NCI-H2107 treated with DMSO at 0.1 percent for 48 hours (cell line): ENCODE data around the gene MSMB.
"Not testable (repeated sequence)": the region's sequence is repeated elsewhere in the genome, so short reads cannot be mapped to it uniquely, and the experiment has no call there.

Experiments
- DNase-seq: peaks from one replicate; lab custom pipeline; 2025; ENCODE audit not compliant: unreplicated experiment; lab: John Stamatoyannopoulos, UW

MSMB gene

DNA sequence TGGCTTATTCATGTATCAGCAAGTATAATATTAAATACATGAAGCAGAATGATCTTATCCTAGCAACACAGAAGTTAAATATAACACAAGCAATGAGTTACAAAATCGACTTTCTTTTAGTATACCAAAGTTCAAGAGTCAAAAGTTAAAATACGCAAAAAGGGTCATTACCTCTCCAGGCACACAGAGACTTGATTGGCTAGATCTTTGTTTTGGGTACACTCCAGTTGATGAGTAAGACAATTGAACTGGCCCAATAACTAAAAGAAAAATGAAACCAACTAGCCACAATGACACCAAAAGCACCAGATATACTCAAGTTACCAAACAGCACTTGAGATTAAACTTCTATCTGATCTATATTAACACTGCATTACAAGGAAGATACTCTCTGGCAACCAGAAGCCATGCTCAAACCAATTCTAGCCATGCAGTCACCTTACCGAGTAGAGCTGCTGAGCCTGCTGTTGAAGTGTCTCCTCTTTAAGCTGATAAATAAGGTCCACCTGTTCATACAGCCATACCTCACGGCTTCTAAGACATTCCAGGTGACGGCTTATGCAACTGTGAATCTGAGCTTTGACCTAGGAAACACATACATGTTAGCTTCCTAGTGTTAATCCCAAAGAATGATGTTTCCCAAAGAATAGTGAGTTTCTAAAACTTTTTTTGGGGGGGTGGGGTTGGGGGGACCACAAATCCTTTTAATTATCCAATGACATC lies 31.2 kb downstream of the MSMB start:
- DNase-seq = no peak

DNA sequence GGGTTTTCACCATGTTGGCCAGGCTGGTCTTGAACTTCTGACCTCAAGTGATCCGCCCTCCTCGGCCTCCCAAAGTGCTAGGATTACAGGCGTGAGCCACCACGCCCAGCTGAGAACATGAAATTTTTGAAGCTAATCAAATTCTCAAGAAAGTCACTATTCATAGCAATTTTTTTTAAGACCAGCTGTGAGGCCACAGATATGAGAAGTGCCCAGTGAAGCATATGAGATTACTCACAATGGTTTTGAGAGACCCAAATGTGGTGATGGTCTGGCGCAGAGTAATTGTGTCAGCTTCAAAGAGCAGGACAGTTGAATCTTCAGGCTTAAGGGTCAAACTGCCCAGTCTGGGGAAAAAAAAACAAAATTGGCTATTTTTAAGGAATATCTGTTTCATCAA lies 31.9 kb downstream of the MSMB start:
- no peak for DNase-seq

- DNase-seq = no peak
Measured at GRCh38 chr10:46012746-46013145, 33.3 kb downstream of the MSMB start.

GRCh38 chr10:46006219-46006618 lies 39.9 kb downstream of the MSMB start:
- no peak for DNase-seq

DNA sequence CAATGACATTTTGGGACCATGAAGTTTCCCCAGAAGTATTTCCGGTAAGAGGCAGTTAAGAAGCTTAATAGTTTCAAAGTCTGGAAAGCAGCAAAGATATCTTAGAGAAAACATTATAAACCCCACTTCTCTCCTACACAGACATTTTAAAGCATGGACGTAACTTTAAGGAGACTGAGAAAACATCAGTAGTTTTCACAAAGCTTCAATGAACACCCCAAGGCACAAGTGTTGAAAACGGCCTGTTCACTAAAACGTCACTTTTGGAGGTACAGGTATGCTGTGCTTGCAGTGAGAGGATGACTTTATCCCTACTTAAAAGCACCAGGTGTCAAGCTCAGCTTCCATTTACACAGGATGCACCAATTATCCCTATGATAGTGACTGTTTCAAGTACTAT lies 40.7 kb downstream of the MSMB start:
- no peak for DNase-seq

DNA sequence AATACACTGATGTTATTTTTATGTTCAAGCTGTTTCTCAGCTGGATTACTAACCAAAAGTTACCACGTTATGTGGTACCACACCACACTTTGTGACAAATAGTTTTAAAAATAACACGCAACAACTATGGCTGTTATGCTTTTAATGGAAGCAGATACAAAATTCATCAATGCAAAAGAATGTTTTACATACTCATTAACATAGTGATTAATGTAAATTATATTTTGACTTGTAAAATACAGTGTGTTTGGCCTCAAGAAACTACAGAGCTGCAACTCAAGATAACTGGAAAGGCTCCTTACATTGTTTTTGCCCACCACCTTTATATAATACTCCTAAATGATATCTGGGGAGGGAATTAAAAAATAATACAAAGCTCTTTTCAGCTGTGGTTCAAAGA lies 41.1 kb downstream of the MSMB start:
- DNase-seq = no peak

- no peak for DNase-seq
Measured at GRCh38 chr10:46002916-46003693, 43.0 kb downstream of the MSMB start.

DNA sequence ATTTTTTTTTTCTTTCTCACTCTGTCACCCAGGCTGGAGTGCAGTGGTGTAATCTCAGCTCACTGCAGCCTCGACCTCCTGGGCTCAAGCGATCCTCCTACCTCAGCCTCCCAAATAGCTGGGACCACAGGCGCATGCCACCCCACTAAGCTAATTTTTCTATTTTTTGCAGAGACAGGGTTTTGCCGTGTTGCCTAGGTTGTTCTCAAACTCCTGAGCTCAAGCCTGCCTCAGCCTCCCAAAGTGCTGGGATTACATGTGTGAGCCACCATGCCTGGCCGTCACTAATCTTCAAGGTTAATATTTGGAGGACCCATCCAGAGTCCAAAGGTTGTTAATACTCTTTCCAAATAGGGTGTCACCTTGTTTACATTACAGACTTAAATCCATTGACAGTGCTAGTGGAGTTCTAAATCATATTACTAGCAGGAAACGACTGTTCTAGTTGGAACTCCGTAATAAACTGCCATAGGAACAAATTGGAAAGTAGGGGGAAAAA lies 43.8 kb downstream of the MSMB start:
- not testable (repeated sequence) for DNase-seq

DNA sequence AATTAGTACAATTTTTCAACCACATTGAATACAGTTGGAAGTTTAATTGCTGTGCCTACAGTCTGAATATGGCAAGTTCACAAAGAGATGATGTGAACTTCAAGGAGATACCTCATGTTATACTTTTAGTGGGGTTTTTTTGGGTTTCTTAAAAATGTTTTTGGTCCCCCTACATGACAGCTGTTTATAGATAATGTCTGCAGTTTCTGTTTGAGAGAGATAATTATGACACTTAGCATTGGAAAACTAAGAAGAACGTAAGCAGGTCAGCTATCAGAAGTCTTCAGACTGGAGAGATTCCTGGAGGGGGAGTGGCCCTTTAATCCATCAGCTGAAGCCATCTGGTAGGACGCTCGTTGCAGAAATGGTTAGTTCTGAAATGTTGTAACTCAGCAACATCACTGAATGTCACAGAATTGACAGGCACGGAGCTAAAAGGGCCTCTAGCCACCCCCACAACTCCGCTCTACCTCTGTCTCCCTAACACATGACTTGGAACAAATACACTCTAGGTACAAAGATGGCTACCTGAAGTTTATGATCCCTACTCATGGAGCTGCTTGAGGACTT lies 44.8 kb downstream of the MSMB start:
- DNase-seq = no peak

DNA sequence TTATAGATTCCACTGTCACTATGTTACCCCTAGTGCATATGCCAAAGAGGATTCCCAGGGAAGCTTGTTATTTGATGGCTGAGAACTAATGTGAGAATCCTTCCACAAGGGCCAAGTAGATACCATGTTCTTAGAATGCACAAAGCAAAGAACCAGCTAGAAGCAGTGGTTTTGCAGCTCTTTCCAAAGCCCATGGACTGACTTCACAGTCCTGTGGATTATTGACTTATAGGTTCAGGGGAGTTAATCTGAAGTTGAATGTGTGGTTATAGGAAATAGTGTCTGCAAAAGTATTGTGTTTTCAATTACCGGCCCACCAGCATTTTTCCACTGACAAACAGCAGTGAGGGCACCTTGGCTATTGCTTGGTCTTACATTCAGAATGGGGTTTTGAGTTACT lies 45.5 kb downstream of the MSMB start:
- DNase-seq = no peak

DNA sequence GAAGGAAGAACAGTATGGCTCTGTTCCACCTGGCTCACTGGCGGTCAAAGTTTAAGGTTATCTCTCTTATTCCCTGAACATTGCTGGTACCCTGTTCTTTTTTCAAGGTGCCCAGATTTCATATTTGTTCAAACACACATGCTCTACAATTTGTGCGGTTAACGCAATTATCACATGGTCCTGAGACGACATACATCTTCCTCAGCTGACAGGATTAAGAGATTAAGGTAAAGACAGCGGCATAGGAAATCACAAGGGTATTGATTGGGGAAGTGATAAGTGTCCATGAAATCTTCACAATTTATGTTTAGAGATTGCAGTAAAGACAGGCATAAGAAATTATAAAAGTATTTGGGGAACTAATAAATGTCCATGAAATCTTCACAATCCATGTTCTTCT lies 46.1 kb downstream of the MSMB start:
- not testable (repeated sequence) for DNase-seq

DNA sequence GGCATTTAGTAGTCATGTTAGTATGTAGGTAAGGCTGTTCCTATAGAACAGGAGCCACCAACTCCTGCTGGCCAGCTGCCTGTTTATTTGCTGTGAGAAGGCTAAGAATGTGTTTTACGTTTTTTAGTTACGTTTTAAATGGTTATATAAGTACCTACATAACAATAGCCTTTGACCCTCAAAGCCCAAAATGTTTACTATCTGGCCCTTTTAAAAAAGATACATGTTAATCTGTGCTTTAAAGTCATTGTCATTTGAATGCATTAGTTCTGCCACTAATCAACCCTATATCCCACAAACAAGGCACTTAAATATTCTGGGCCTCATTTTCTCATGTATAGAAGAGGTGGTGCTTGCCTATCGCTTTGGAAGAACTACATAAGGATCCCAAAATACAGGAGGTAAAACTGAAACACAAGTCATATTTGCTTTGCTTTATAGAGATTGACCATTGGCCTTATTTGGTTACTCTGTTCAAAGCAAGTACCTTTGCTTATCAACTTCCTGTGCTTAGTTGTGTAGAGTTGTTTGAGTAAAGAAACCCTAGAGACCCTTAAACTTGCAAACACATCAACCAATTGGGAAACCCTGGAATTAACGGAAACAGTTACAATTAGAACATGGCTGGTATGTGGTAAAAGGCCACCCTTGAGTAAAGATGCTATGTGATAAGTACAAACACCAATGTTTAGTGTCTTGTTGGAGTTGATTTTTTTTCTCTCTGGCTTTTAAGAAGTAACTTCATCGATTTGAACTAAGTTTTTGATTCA lies 47.9 kb downstream of the MSMB start:
- DNase-seq = no peak

- DNase-seq = no peak
Measured at GRCh38 chr10:45997557-45997956, 48.5 kb downstream of the MSMB start.

- DNase-seq = not testable (repeated sequence)
Measured at GRCh38 chr10:45985590-45985989, 60.5 kb downstream of the MSMB start.

DNA sequence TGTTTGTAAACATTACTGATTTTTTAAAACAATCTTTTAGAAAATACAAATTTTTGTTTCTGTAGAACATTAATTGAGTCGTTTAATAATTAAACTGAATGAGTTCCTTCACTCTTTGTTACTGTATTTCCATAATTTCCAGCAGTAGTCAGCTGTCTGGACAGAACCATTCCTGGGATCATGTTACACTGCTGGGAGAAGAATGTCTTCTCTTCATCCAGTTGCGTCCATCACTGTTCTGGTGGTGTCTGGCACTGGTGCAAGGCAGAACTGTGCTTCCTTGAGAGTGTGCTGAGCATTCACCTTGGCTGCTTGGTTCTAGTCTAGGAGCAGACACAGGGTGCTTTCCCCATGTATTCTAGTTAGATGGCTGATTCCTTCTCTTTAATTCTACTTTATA lies 61.6 kb downstream of the MSMB start:
- DNase-seq = not testable (repeated sequence)

DNA sequence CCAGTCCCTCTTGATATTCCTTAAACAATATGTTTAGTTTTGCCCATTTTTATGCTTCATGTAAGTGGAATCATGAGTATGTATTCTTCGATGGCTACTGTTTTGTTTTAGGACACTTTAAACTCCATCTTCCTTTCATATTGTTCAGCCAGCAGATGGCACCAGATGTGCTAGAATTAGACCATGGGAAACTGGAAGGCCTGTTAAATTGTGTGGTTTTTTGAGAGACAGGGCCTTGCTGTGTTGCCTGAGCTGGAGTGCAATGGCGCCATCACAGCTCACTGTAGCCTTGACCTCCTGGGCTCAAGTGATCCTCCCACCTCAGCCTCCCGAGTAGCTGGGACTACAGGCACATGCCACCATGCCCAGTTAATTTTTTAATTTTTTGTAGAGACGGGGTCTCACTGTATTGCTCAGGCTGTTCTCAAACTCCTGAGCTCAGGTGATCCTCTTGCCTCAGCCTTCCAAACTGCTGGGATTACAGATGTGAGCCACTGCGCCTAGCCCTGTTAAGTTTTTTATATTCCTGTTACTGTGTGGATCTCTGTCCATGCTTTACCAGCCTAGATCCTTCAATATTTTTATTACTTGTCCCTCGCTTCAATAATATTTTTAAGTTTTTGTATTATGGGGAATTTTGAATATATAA lies 62.4 kb downstream of the MSMB start:
- DNase-seq = not testable (repeated sequence)
